HG02885 (cell line): ENCODE results near the gene TPRG1.
A peak's percentile ranks its signal among the peaks of the same experiment; 100 is the strongest.

Experiments
- ATAC-seq: cut with Tn5 transposase; IDR thresholded peaks from one replicate; pipeline ENCODE4 v1.9.1; 2021; ENCODE audit warnings: mild to moderate bottlenecking; ENCODE audit not compliant: unreplicated experiment, poor library complexity

TPRG1 gene

DNA sequence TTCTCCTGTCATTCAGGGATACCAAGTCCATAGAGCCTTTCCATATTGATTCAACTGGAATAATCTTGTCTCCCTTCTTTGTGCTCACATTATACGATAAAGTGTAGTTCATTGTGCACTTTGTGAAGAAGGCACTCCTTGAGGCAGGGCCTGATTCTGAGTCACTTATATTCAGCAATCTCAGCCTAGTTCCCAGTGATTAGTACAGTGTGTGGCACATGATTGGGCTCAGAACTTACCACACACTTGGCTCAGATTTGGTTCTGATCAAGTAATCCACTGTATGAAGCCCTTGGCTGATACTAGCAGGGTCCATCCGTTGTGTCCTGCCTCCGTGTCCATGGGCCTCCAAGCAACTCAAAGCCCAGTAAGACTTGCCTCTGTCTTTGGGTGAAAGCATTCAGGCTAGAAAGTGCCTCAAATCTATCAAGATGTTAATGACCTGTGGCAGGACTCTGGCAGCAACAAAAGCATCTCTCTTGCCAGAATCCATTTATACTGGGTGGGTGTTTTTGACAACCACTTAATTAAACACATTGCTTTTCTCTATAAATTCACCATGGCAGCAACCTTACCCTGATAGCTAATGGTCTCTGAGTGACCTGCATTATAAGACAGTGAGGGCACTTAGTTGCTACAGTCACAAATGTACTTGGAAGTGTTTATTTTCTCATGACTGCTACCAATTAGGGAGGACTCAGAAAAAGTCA is 51.3 kb downstream of the TPRG1 start:
- ATAC-seq: no peak

GRCh38 chr3:189225431-189225830 is 53.7 kb downstream of the TPRG1 start:
- no peak for ATAC-seq

- no peak for ATAC-seq
Observed at GRCh38 chr3:189227249-189227648, 55.5 kb downstream of the TPRG1 start.

DNA sequence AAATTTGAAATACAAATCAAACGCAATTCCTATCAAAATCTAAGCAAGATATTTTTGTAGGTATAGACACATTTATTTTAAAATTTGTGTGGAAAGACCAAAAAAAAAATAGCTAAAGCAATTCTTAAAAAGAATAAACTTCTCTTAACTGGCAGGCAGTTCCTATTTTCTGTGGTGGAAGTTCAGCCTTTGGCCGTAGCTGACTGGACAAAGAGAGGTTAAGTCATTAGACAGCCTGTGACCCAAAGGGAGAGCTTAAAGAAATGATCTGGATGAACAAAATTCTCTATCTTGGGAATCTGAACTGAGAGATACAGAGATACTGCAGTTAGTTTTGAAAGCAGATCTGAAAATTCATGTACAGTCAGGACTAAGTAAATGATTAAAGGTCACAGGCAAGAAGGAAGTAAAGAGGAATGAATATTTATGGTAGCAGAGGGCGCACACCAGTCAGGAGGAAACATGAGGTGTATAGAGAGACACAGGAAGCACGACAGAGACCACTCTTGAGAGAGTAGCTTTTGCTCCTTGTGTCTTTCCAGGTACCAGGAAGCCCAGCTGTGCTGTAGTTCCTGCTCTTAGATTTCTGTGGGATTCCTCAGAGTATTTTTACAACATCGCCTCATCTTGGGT is 57.5 kb downstream of the TPRG1 start:
- no peak for ATAC-seq

DNA sequence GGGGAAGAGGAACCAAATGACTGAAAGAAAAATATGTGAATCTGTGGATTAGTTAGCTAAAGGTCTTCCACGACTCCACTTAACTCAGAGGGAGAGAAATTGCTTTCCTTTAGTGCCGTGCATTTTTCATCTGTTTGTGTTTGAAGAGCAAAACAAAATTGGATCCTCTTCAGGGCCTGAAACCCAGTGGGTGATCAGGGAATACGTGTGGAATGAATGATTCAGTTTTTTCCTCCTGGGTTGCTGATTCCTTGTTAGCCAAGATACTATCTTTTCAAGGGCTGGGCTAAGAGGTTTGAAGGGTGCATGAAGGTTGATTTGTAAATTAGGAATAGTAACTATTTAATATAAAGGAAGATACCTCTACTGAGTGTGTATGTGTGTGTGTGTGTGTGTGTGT is 61.0 kb downstream of the TPRG1 start:
- no peak for ATAC-seq

- no peak for ATAC-seq
Observed at GRCh38 chr3:189233225-189233858, 61.6 kb downstream of the TPRG1 start.

DNA sequence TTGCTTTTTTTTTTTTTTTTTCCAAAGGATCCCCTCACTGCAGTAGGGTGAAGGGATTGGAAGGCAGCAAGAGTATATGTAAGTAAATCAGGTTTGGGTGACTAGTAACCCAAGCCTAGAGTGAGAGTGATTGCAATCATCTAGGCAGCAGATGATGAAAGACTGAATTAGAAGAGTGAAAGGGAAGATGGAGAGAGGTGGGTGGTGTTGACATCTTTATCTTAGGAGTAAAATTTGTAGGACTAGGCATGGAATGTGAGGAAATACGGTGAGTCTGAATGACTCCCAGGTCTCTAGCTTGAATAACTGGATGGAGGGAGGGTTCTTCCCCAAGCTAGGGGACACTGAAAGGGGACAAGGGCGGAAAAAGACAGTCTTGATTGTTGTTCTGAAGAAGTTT is 63.4 kb downstream of the TPRG1 start:
- ATAC-seq: no peak

DNA sequence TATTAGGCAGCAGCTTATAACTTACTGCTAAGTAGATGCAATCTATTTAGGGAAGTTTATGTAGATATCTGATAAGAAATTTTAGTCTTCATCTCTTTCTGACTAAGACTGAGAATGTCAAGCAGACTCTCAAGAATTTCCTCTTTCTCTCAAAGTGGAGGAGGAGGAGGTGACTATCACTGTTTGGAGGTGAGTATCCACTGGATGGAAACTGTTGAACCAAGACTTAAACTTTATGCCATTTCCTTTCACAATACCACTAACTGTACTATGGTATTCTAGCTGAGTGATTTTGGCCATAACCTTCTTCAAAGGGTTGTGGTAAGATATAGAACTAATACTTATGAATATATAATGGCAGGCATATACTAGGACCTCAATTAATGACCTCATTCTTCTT is 64.6 kb downstream of the TPRG1 start:
- ATAC-seq: peak; percentile 78

DNA sequence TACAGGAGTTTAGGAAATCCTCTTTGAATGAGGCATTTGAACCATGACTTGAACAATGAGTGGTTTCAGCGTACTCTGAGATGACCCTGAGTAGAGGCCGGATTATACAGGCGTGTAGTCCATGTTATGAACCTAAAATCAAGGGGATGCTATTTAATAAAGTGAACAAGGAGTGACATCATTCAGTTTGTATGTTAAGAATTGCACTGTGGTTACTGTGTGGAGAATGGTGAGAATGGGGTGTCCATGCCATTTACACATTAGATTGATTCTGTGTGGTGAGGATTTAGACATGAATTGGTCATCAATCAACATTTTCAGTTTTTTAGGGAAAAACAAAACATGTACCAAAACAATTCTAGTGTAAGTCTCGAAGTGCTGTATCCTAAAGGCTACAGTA is 65.8 kb downstream of the TPRG1 start:
- ATAC-seq: no peak

- no peak for ATAC-seq
Observed at GRCh38 chr3:189238071-189238470, 66.3 kb downstream of the TPRG1 start.

DNA sequence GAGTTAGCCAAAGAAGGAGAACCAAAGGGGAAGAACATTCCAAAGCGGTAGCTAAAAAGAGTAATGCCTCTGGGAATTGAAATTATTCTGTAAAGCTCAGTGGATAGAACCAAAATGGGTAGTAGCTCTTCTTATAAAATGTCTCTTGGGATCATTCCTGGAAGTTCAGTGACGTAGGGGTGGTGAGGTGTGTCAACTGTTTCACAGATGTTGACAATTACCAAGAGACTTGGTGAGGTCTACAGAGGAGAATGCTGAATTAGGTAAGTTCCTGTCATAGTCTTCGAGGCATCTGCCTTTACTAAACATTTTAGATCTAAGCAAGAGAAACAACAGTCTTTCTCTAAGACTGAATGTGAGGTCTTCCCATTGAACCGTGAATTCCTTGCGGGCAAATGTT is 67.8 kb downstream of the TPRG1 start:
- ATAC-seq: no peak

GRCh38 chr3:189249987-189250386 is 78.2 kb downstream of the TPRG1 start:
- no peak for ATAC-seq

- ATAC-seq: no peak
Observed at GRCh38 chr3:189258261-189258660, 86.5 kb downstream of the TPRG1 start.

GRCh38 chr3:189260556-189261493 is 89.1 kb downstream of the TPRG1 start:
- no peak for ATAC-seq

DNA sequence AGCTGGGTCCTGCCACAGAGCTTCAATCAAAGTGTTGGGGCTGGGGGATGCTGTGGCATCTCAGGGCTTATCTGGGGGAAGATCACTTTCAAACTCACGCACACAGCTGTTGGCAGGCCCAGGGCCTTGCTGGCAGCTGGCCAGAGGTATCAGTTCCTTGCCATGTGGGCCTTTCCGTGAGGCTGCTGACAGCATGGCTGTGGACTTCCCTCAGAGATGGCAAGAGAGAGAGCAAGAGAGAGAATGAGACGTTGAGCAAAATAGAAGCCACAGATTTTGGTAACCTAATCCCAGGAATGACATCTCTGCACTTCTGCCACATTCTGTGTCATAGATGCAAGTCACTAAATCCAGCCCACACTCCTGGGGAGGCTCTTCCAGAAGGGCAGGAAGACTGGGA is 91.0 kb downstream of the TPRG1 start:
- no peak for ATAC-seq

GRCh38 chr3:189267981-189268613 is 96.3 kb downstream of the TPRG1 start:
- no peak for ATAC-seq

DNA sequence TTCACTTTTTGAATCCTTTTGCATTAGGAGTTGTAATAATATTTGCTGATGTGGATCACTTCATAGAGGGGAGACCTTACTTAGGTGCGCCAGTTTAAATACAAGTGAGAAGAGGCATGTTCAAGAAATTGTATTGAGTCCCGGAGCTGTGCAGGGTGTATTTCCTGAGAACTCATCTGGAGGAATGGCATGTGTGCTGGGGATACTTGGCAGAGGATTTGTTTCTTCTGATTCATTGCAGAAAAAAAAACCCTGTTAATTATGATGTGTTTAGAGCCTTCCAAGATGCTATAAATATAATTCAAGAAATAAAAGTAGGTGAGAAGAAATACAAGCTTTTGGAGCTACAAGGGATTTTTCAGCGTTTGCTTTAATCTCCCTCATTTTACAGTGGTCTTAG is 97.6 kb downstream of the TPRG1 start:
- ATAC-seq: no peak

- peak; percentile 80 for ATAC-seq
Observed at GRCh38 chr3:189270248-189270832, 98.6 kb downstream of the TPRG1 start.

GRCh38 chr3:189272500-189273119 is 100.8 kb downstream of the TPRG1 start:
- ATAC-seq: no peak
